Measurements from ENCODE around the gene PAX3.

DNA sequence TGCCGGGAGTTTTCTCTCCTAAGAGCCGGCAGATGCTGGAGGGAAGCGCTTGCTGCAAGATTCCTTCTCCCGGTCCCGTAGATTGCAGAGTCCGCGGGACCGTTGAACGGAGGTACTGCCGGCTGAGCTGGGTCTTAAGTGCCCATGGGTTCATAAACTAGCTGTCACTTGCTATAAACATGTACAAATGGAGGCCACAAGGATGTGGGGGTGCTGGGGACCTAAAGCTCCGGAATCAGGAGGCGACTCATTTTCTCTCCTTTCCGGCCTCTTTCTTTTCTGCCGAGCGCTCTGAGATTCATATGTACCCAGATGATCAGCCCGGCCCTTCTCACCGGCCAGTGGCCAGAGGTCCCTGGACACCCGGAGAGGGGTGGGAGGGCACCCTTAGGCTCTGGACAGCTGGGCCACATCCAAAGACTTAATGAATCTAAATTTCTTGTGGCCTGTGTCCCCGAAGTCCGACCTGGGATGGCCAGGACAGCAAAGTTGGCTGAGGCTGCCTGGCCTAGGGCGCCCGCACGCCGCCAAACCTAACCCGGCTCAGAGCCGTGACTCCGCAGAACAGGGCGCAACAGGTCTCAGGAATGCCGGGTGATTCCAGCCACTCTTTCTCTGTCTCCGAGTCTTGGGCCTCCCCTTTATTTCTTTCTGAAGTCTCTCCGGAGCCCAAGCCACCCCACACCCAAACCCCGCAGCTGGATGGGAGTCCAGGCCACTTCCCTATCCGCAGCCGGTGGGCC is 2.4 kb upstream of the PAX3 start:
- TF ChIP-seq EHMT2 (IDR thresholded peaks at IDR 0.05; ENCODE audit: borderline replicate concordance, low read depth, low read length) (no peak), PHF21A (CRISPR knock-in tag; IDR thresholded peaks at IDR 0.05) (no peak), MTF2 (CRISPR knock-in tag; IDR thresholded peaks at IDR 0.05; ENCODE audit: borderline replicate concordance) (no peak), JUN (CRISPR knock-in tag; IDR thresholded peaks at IDR 0.05) (no peak), MTA1 (CRISPR knock-in tag; IDR thresholded peaks at IDR 0.05; ENCODE audit: borderline replicate concordance) (no peak), THAP7 (CRISPR knock-in tag; IDR thresholded peaks at IDR 0.05) (no peak), POLR2AphosphoS5 (IDR thresholded peaks at IDR 0.05; ENCODE audit: low read depth, low read length) (no peak), REST (IDR thresholded peaks at IDR 0.05; ENCODE audit: borderline replicate concordance in 1 of 2, low read depth in 1 of 2, low read length in 2 of 2) (no peak)
